ENCODE measurements around the gene SLC26A6. TPM values are rescaled to one million over a fixed set of nuclear protein-coding genes. Genes with fewer than 3 reads are reported as not detected.

Gene SLC26A6
- total and polyA plus RNA-seq, 10 of the 15 experiments (the other 5 are each of a cell fraction or from before 2014, with no cell fraction given), result 2.1 to 24.9 (median 13.3) TPM

GRCh38 chr3:48642605-48643004 is 7.3 kb upstream of the SLC26A6 start:
- no peaks in the 10 kb centered on the region for H3K36me3 ChIP-seq (ENCODE audit: control insufficient read depth in 2 of 2, insufficient read depth in 2 of 2, low read length in 1 of 2)
- SMC1A ChIA-PET (ENCODE audit: uncharacterized antibody, unreplicated experiment), result no interaction called here
- in situ Hi-C loops (cut with MboI), result no loop called here
- no peak overlapping the region for H3K4me2 ChIP-seq (ENCODE audit: control insufficient read depth, insufficient read depth)
- no peak for ATAC-seq
- no peak for TF ChIP-seq SRF (IDR thresholded peaks at IDR 0.05; ENCODE audit: low read depth in 2 of 2, low read length in 2 of 2)
- no peak for TF ChIP-seq STAT1 (conservative IDR thresholded peaks at IDR 0.05)
- TF ChIP-seq RBBP5 (conservative IDR thresholded peaks at IDR 0.05), result no peak
- TF ChIP-seq CREM (IDR thresholded peaks at IDR 0.05; ENCODE audit: low read depth), result no peak
- no peak for TF ChIP-seq RFX5 (IDR thresholded peaks at IDR 0.05; ENCODE audit: low read depth, low read length)
- TF ChIP-seq KAT2A (conservative IDR thresholded peaks at IDR 0.05; ENCODE audit: control insufficient read depth, low read depth, low read length), result no peak
- no peak for TF ChIP-seq ZNF207 (IDR thresholded peaks at IDR 0.05; ENCODE audit: borderline replicate concordance)
- no peak for TF ChIP-seq PAX8 (IDR thresholded peaks at IDR 0.05)
- TF ChIP-seq ATF2 (IDR thresholded peaks at IDR 0.05; ENCODE audit: low read length), result no peak
- no peak for TF ChIP-seq HDAC2 (IDR thresholded peaks at IDR 0.05)
- TF ChIP-seq SKIL (IDR thresholded peaks at IDR 0.05; ENCODE audit: low read depth, poor library complexity, severe bottlenecking), result no peak
- TF ChIP-seq USF1 (IDR thresholded peaks at IDR 0.05; ENCODE audit: borderline replicate concordance, extremely low read length, insufficient read depth, low read depth, low read length), result no peak
- TF ChIP-seq BCL3 (IDR thresholded peaks at IDR 0.05; ENCODE audit: borderline replicate concordance, insufficient read depth, low read depth, low read length, poor library complexity, severe bottlenecking), result no peak
- TF ChIP-seq GATAD2B (conservative IDR thresholded peaks at IDR 0.05; ENCODE audit: low read depth), result no peak
- no peak for TF ChIP-seq MEF2A (IDR thresholded peaks at IDR 0.05; ENCODE audit: insufficient read depth, low read depth, low read length)
- TF ChIP-seq EED (IDR thresholded peaks at IDR 0.05; ENCODE audit: low read depth), result no peak
- no peak for TF ChIP-seq E2F4 (IDR thresholded peaks at IDR 0.05; ENCODE audit: low read depth, low read length)
- no peak overlapping the region for H3K9ac ChIP-seq (ENCODE audit: control insufficient read depth, insufficient read depth, low read length)
- H3K4me1 ChIP-seq (ENCODE audit: control insufficient read depth, insufficient read depth, low read length), result no peaks in the 10 kb centered on the region
- no peaks in the 10 kb centered on the region for H3K9me3 ChIP-seq (replicated peaks; ENCODE audit: control insufficient read depth, insufficient read depth, low read length)
- no peak for DNase-seq (ENCODE audit: low read depth, low spot score)
- H3K79me2 ChIP-seq (ENCODE audit: control insufficient read depth, insufficient read depth, low read length), result no peaks in the 10 kb centered on the region
- no peak for FAIRE-seq
- H3K27me3 ChIP-seq (replicated peaks in 1 of 2; ENCODE audit: control insufficient read depth in 2 of 2, insufficient read depth in 2 of 2, low read length in 1 of 2), result no peaks in the 10 kb centered on the region
- RAD21 ChIA-PET (ENCODE audit: unreplicated experiment), result no interaction called here
- BruUV-seq (replicated peaks), result no TSS peak
- no peak overlapping the region for H3K4me3 ChIP-seq
- intact Hi-C loops (cut with micrococcal nuclease; ENCODE audit: unreplicated experiment), result no loop called here
- no peak overlapping the region for H3K27ac ChIP-seq (ENCODE audit: control insufficient read depth, insufficient read depth)
- WGBS (ENCODE audit: insufficient coverage, insufficient replicate concordance, low lambda C conversion rate, missing lambda C conversion rate), result 57% methylated on average over 12 of the region's 12 CpGs
- CTCF ChIA-PET, result no interaction called here
- no peaks in the 10 kb centered on the region for H4K20me1 ChIP-seq (ENCODE audit: control insufficient read depth, insufficient read depth)
- H2AFZ ChIP-seq (ENCODE audit: control insufficient read depth, low read depth, low read length), result no peak overlapping the region
- POLR2A ChIA-PET, result interaction anchor here (0.5 kb wide), 1 partner anchor 31 kb away, joined by 4 read pairs; no protein-coding TSS in a partner anchor
